ENCODE data around the gene ARID2.

ARID2 gene

GRCh38 chr12:45933504-45933903 lies 204.0 kb downstream of the ARID2 start:
- no peak for DNase-seq

GRCh38 chr12:45934956-45935355 lies 205.4 kb downstream of the ARID2 start:
- DNase-seq = no peak

DNA sequence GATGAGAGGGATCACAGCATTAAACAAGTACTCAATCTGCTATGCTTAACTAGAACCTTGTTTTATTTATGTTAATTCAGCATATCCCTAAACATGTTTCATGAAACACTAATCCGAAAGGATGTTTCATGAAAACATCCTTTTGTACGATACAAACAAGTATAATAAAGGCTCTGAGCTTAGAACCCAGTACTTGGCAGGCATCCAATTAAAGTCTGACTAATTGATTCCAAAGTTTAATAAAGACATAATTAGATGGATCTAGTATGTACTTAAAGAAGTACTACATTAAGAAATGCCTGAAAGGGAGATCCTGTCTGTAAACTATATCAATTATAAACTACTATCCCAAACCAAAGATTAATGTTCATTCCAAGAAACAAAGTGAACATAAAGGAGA lies 209.1 kb downstream of the ARID2 start:
- DNase-seq = no peak

- no peak for DNase-seq
Observed at GRCh38 chr12:45939759-45940158, 210.3 kb downstream of the ARID2 start.

GRCh38 chr12:45944771-45945170 lies 215.3 kb downstream of the ARID2 start:
- no peak for DNase-seq

DNA sequence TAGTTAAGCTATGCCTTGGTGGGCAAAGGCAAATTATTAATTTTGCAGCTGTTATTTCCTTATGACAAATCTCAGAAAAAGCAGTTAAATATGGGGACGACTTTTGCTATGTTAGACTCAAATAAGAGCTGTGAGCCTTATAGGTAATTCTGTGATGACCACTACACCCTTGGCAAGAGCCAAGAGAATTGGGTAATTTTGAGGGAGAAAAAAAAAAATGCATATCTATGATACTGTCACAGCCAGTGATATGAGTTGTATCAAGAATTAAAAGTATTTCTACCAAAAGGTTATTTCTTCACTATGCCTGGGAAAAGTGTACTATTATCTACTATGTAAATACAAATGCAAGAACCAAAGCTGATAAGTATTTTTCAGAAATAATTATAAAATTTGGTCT lies 216.9 kb downstream of the ARID2 start:
- DNase-seq = no peak

- no peak for DNase-seq
Observed at GRCh38 chr12:45948546-45948945, 219.0 kb downstream of the ARID2 start.
